ENCODE measurements around the gene TBC1D5.
"Not testable (repeated sequence)": the region's sequence is repeated elsewhere in the genome, so short reads cannot be mapped to it uniquely, and the experiment has no call there.

TBC1D5 gene

GRCh38 chr3:17742102-17742879 lies at the start of gene TBC1D5:
TSS of gene TBC1D5 (minus strand) at chr3:17742631. CDS start at chr3:17508570, 234,061 bp downstream.
- DNase-seq, result peak; percentile 93 to 98

- no peak for DNase-seq
Observed at GRCh38 chr3:17783426-17783825, 41.0 kb upstream of the TBC1D5 start.

- no peak for DNase-seq
Observed at GRCh38 chr3:17782751-17783150, 40.3 kb upstream of the TBC1D5 start.

- not testable (repeated sequence) for DNase-seq
Observed at GRCh38 chr3:17780369-17780768, 37.9 kb upstream of the TBC1D5 start.

- DNase-seq, result not testable (repeated sequence)
Observed at GRCh38 chr3:17779304-17780250, 37.1 kb upstream of the TBC1D5 start.

GRCh38 chr3:17777326-17777725 lies 34.9 kb upstream of the TBC1D5 start:
- DNase-seq, result not testable (repeated sequence)

- DNase-seq, result no peak
Observed at GRCh38 chr3:17775073-17775472, 32.6 kb upstream of the TBC1D5 start.

GRCh38 chr3:17774180-17774910 lies 31.9 kb upstream of the TBC1D5 start:
- not testable (repeated sequence) for DNase-seq

- DNase-seq, result no peak
Observed at GRCh38 chr3:17772556-17772955, 30.1 kb upstream of the TBC1D5 start.

GRCh38 chr3:17771177-17772017 lies 29.0 kb upstream of the TBC1D5 start:
- DNase-seq, result no peak

- DNase-seq, result no peak
Observed at GRCh38 chr3:17770682-17771081, 28.3 kb upstream of the TBC1D5 start.

GRCh38 chr3:17765819-17766472 lies 23.5 kb upstream of the TBC1D5 start:
- no peak for DNase-seq

GRCh38 chr3:17761563-17761962 lies 19.1 kb upstream of the TBC1D5 start:
- no peak for DNase-seq

GRCh38 chr3:17759901-17760300 lies 17.5 kb upstream of the TBC1D5 start:
- no peak for DNase-seq

GRCh38 chr3:17755836-17756235 lies 13.4 kb upstream of the TBC1D5 start:
- DNase-seq, result no peak

- DNase-seq, result no peak
Observed at GRCh38 chr3:17753632-17753992, 11.2 kb upstream of the TBC1D5 start.

GRCh38 chr3:17752876-17753631 lies 10.6 kb upstream of the TBC1D5 start:
- DNase-seq, result no peak

GRCh38 chr3:17752436-17752835 lies 10.0 kb upstream of the TBC1D5 start:
- no peak for DNase-seq

GRCh38 chr3:17749705-17750293 lies 7.4 kb upstream of the TBC1D5 start:
- DNase-seq, result no peak

- DNase-seq, result no peak
Observed at GRCh38 chr3:17749281-17749680, 6.8 kb upstream of the TBC1D5 start.

- DNase-seq, result no peak
Observed at GRCh38 chr3:17747890-17748247, 5.4 kb upstream of the TBC1D5 start.

All from NCI-H526 (cell line).